ENCODE results near the gene MAP6. TPM values are rescaled to one million over a fixed set of nuclear protein-coding genes. Genes with fewer than 3 reads are reported as not detected.

MAP6 gene
- total RNA-seq, 1 experiment from 2014 or later: not detected

DNA sequence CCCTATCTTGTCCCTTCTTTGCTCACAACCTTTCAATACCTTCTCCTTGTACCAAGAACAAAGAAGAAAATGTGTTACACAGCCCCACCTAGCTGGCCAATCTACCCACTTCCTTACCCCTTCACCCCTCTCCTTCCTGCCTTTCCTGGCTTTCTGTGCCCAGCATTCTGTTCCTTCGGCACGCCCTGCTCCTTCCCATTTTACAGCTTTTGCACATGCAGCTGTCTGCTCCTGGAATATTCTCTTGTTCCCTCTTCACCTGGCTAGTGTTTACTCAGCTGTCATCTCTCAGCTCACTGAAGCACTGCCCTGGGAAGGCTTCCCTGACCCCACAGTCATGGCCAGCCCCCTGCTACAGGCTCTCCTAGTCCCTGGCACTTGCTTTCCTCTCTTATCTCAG, 76.1 kb downstream of the MAP6 start:
- TF ChIP-seq, protein P1, sequence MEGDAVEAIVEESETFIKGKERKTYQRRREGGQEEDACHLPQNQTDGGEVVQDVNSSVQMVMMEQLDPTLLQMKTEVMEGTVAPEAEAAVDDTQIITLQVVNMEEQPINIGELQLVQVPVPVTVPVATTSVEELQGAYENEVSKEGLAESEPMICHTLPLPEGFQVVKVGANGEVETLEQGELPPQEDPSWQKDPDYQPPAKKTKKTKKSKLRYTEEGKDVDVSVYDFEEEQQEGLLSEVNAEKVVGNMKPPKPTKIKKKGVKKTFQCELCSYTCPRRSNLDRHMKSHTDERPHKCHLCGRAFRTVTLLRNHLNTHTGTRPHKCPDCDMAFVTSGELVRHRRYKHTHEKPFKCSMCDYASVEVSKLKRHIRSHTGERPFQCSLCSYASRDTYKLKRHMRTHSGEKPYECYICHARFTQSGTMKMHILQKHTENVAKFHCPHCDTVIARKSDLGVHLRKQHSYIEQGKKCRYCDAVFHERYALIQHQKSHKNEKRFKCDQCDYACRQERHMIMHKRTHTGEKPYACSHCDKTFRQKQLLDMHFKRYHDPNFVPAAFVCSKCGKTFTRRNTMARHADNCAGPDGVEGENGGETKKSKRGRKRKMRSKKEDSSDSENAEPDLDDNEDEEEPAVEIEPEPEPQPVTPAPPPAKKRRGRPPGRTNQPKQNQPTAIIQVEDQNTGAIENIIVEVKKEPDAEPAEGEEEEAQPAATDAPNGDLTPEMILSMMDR (conservative IDR thresholded peaks at IDR 0.05): no peak
- TF ChIP-seq EZH2 (IDR thresholded peaks at IDR 0.05; ENCODE audit: low read depth): no peak
- POLR2A ChIA-PET (ENCODE audit: unreplicated experiment): interaction anchor here (0.6 kb wide), 2 partner anchors 11 to 329 kb away, joined by 4 to 5 read pairs; no protein-coding TSS in a partner anchor
- Histone ChIP-seq H4K20me1 (ENCODE audit: insufficient read depth) (no peaks in the 10 kb centered on the region), H3K27me3 (ENCODE audit: insufficient read depth, low read depth) (0 out of 2 replicates have a peak, but pooled peaks cover 7% of the 10 kb centered on the region), H3K79me2 (ENCODE audit: low read depth) (no peaks in the 10 kb centered on the region), H3K36me3 (ENCODE audit: low read depth) (no peaks in the 10 kb centered on the region), H3K9me3 (ENCODE audit: insufficient read depth, low read depth) (no peaks in the 10 kb centered on the region), H3K4me1 (replicated peaks; ENCODE audit: insufficient read depth) (no peaks in the 10 kb centered on the region), H3K4me2 (no peak overlapping the region), H3K9me2 (ENCODE audit: insufficient read depth) (no peaks in the 10 kb centered on the region), H3K27ac (no peak overlapping the region), H3F3A (ENCODE audit: insufficient read depth, low read depth) (no peaks in the 10 kb centered on the region), H2AFZ (no peak overlapping the region), H3K4me3 (no peak overlapping the region)
- CTCF ChIA-PET: no interaction called here
- no peak for DNase-seq
- BruUV-seq (replicated peaks): no TSS peak
- intact Hi-C loops (cut with micrococcal nuclease; ENCODE audit: unreplicated experiment): no loop called here

DNA sequence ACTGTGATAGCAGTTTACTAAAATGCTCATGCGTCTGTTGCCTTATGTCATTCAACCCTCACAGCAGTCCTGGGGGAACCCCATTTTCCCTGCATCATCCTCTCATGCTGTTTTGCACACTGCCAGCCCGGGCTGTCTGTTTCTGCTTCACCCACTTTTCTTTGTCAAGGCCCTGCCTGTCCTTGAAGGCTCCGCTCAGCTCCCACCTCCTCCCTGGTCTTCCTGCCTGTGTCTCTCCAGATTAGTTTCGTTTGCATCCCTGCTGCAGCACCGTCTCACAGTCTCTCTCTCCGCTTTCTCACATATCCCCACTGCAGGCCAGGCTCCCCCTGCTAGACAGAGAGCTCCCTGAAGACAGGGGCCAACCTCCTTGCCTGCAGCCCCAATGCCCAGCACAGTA, 76.9 kb downstream of the MAP6 start:
- Histone ChIP-seq H4K20me1 (ENCODE audit: insufficient read depth) (no peaks in the 10 kb centered on the region), H3K27me3 (ENCODE audit: insufficient read depth, low read depth) (0 out of 2 replicates have a peak, but pooled peaks cover 7% of the 10 kb centered on the region), H3F3A (ENCODE audit: insufficient read depth, low read depth) (no peaks in the 10 kb centered on the region), H3K9me2 (ENCODE audit: insufficient read depth) (no peaks in the 10 kb centered on the region), H3K9me3 (ENCODE audit: insufficient read depth, low read depth) (no peaks in the 10 kb centered on the region), H3K79me2 (ENCODE audit: low read depth) (no peaks in the 10 kb centered on the region), H3K4me2 (no peak overlapping the region), H3K4me3 (no peak overlapping the region), H3K27ac (no peak overlapping the region), H3K4me1 (replicated peaks; ENCODE audit: insufficient read depth) (no peaks in the 10 kb centered on the region), H2AFZ (no peak overlapping the region), H3K36me3 (ENCODE audit: low read depth) (no peaks in the 10 kb centered on the region)
- TF ChIP-seq, protein P1 (conservative IDR thresholded peaks at IDR 0.05): no peak
- TF ChIP-seq EZH2 (IDR thresholded peaks at IDR 0.05; ENCODE audit: low read depth): no peak
- intact Hi-C loops (cut with micrococcal nuclease; ENCODE audit: unreplicated experiment): no loop called here
- no peak for DNase-seq
- no TSS peak for BruUV-seq (replicated peaks)
- CTCF ChIA-PET: no interaction called here
- POLR2A ChIA-PET (ENCODE audit: unreplicated experiment): no interaction called here

DNA sequence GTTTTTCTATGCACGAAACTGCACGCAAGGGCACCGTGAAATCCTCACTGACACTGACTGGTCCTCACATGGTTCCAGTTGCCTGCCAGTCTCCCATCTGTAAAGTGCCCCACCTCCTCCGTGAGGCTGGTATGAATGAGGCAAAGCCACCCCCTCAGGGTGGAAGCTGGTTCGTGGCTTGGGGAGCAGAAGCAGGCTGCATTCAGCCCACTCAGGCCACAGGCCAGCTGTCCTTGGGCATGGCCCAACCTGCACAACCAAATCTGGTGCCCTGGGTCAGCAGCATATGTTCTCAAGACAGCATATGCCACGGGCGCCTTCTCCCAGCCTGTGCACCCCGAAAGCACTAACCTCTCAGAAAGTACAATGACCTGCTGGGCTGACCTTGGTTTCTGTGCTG, 77.5 kb downstream of the MAP6 start:
- Histone ChIP-seq H3K4me2 (no peak overlapping the region), H3K9me2 (ENCODE audit: insufficient read depth) (no peaks in the 10 kb centered on the region), H4K20me1 (ENCODE audit: insufficient read depth) (no peaks in the 10 kb centered on the region), H3K27ac (no peak overlapping the region), H3K9me3 (ENCODE audit: insufficient read depth, low read depth) (no peaks in the 10 kb centered on the region), H3K36me3 (ENCODE audit: low read depth) (no peaks in the 10 kb centered on the region), H3F3A (ENCODE audit: insufficient read depth, low read depth) (no peaks in the 10 kb centered on the region), H2AFZ (no peak overlapping the region), H3K4me3 (no peak overlapping the region), H3K27me3 (ENCODE audit: insufficient read depth, low read depth) (0 out of 2 replicates have a peak, but pooled peaks cover 7% of the 10 kb centered on the region), H3K4me1 (replicated peaks; ENCODE audit: insufficient read depth) (no peaks in the 10 kb centered on the region), H3K79me2 (ENCODE audit: low read depth) (no peaks in the 10 kb centered on the region)
- DNase-seq: no peak
- TF ChIP-seq, protein P1 (conservative IDR thresholded peaks at IDR 0.05): no peak
- no peak for TF ChIP-seq EZH2 (IDR thresholded peaks at IDR 0.05; ENCODE audit: low read depth)
- CTCF ChIA-PET: no interaction called here
- POLR2A ChIA-PET (ENCODE audit: unreplicated experiment): no interaction called here
- no TSS peak for BruUV-seq (replicated peaks)
- intact Hi-C loops (cut with micrococcal nuclease; ENCODE audit: unreplicated experiment): no loop called here

All from PC-9 (cell line).